Activated CD8-positive, alpha-beta T cell treated with anti-CD3 and anti-CD28 coated beads, Interleukin-2, amount 10 ng/mL, durations not matched to agents 7 days and 5 days (primary cell): Measurements from ENCODE around the gene VSTM4. TPM values are rescaled to one million over a fixed set of nuclear protein-coding genes. Genes with fewer than 3 reads are reported as not detected.
A peak's percentile ranks its signal among the peaks of the same experiment; 100 is the strongest.

Experiments used
- ATAC-seq: fragments of 150-1000 bp; cut with Tn5 transposase; one replicate; pipeline ENCODE4 v1.10.0; 2021; ENCODE audit warnings: moderate library complexity
- CTCF ChIA-PET: fragments of 350-600 bp; sonication (Branson Sonifier 250); formaldehyde crosslinking; loops from one replicate; lab custom pipeline; 2021; ENCODE audit warnings: antibody characterized with exemption; lab: Charles Lee
- POLR2A ChIA-PET: fragments of 350-600 bp; sonication (Branson Sonifier 250); formaldehyde crosslinking; loops from one replicate; lab custom pipeline; 2021; ENCODE audit warnings: antibody characterized with exemption; lab: Charles Lee
- DNase-seq: peaks from one replicate; pipeline ENCODE4 v3.0.0-alpha.2; 2020
- H3K27ac Mint-ChIP-seq: one replicate; pipeline ENCODE4 v1.8.0; 2021; ENCODE audit warnings: mild to moderate bottlenecking, mixed read lengths
- H3K27me3 Mint-ChIP-seq: one replicate; pipeline ENCODE4 v1.8.0; 2021; ENCODE audit warnings: low read depth, mixed read lengths
- H3K36me3 Mint-ChIP-seq: one replicate; pipeline ENCODE4 v1.8.0; 2021; ENCODE audit warnings: low read depth, mixed read lengths
- H3K4me1 Mint-ChIP-seq: one replicate; pipeline ENCODE4 v1.8.0; 2021; ENCODE audit warnings: low read depth, mixed read lengths
- H3K4me3 Mint-ChIP-seq: one replicate; pipeline ENCODE4 v1.8.0; 2021; ENCODE audit warnings: mild to moderate bottlenecking, mixed read lengths
- H3K9me3 Mint-ChIP-seq: one replicate; pipeline ENCODE4 v1.8.0; 2022; ENCODE audit warnings: mixed read lengths; ENCODE audit not compliant: insufficient read depth
- microRNA-seq: library from miRNA; unstranded; fragments of <30 nt; microRNA quantifications from one replicate; pipeline ENCODE4 v1.2.0, GENCODE V29; 2022
- total RNA-seq, 2 experiments: library from RNA; stranded (reverse); gene quantifications; one replicate each; pipeline ENCODE4 v1.2.3, GENCODE V29; 2021

The VSTM4 gene
- total RNA-seq, 2 experiments from 2014 or later: not detected

- CTCF ChIA-PET: no interaction called here
- POLR2A ChIA-PET: no interaction called here
- ATAC-seq: no peak
- Mint-ChIP-seq H3K27me3 (peaks cover 10% of the 10 kb centered on the region), H3K4me3 (no peak overlapping the region), H3K36me3 (no peaks in the 10 kb centered on the region), H3K4me1 (peaks cover 8% of the 10 kb centered on the region), H3K9me3 (no peaks in the 10 kb centered on the region), H3K27ac (no peak overlapping the region)
- DNase-seq: no peak
These were observed 140.7 kb downstream of the VSTM4 start for GRCh38 chr10:48974510-48975156.

DNA sequence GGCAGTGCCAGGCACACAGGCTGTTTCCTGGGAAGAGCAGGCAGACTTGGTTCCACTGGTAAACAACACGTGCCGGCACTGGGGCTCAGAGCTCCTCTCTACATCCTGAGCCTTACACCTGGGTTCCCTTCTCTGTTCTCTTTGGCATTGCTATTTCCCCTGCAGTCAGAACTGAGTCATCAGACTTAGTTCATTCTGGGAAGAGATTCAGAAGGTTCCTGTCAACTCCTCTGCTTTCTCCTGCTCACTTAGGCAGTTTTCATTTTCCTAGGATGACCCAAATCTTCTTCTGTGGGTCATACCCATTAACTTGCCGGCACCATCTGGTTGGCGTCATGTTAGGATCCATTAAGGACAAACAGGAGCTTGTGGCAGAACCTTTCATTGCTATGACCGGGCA lies 142.3 kb downstream of the VSTM4 start:
- POLR2A ChIA-PET: no interaction called here
- no peak overlapping the region for H3K4me3 Mint-ChIP-seq

GRCh38 chr10:48970654-48971053 lies 144.7 kb downstream of the VSTM4 start:
- ATAC-seq (no peak), DNase-seq (peak; percentile 22)
- ChIA-PET POLR2A (no interaction called here), CTCF (no interaction called here)
- no peaks in the 10 kb centered on the region for H3K36me3 Mint-ChIP-seq
- no peaks in the 10 kb centered on the region for H3K9me3 Mint-ChIP-seq
- peaks cover 8% of the 10 kb centered on the region for H3K4me1 Mint-ChIP-seq
- no peak overlapping the region for H3K27ac Mint-ChIP-seq
- peaks cover 12% of the 10 kb centered on the region for H3K27me3 Mint-ChIP-seq
- H3K4me3 Mint-ChIP-seq: no peak overlapping the region

More for the DNA sequence above, 142.3 kb downstream of the VSTM4 start:
- H3K36me3 Mint-ChIP-seq: no peaks in the 10 kb centered on the region
- H3K27ac Mint-ChIP-seq: no peak overlapping the region
- CTCF ChIA-PET: no interaction called here
- ATAC-seq (no peak), DNase-seq (no peak)
- no peaks in the 10 kb centered on the region for H3K9me3 Mint-ChIP-seq
- H3K4me1 Mint-ChIP-seq: peaks cover 8% of the 10 kb centered on the region
- H3K27me3 Mint-ChIP-seq: peaks cover 10% of the 10 kb centered on the region

GRCh38 chr10:48970046-48970445 lies 145.3 kb downstream of the VSTM4 start:
- ChIA-PET POLR2A (no interaction called here), CTCF (no interaction called here)
- no peaks in the 10 kb centered on the region for H3K36me3 Mint-ChIP-seq
- H3K27ac Mint-ChIP-seq: no peak overlapping the region
- no peak for ATAC-seq
- no peaks in the 10 kb centered on the region for H3K9me3 Mint-ChIP-seq
- H3K4me3 Mint-ChIP-seq: no peak overlapping the region
- H3K4me1 Mint-ChIP-seq: peaks cover 8% of the 10 kb centered on the region
- H3K27me3 Mint-ChIP-seq: peaks cover 10% of the 10 kb centered on the region
- no peak for DNase-seq

DNA sequence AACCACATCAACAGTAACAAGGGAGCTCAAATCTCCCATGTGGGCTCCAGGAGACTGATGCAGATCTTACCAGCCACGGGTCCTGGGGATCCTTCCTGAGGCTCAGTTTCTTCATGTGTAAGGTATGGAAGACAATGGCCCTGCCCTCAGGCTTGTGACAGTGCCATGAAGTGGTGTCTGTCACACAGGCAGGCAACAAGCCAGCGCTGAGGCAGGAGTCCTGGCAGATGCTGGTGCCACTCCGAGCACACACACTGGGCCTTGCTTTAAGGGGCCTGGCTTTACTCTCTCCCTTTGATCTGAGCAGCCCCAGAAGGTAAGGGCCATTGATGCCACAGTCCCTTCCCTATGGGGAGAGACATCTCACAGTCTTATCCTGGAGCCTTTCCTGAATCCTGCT lies 147.3 kb downstream of the VSTM4 start:
- no peak for DNase-seq
- ChIA-PET CTCF (no interaction called here), POLR2A (no interaction called here)
- no peak for ATAC-seq
- Mint-ChIP-seq H3K9me3 (no peaks in the 10 kb centered on the region), H3K36me3 (no peaks in the 10 kb centered on the region), H3K27ac (no peak overlapping the region), H3K4me1 (peaks cover 8% of the 10 kb centered on the region), H3K27me3 (peaks cover 10% of the 10 kb centered on the region), H3K4me3 (no peak overlapping the region)

GRCh38 chr10:48965460-48965859 lies 149.9 kb downstream of the VSTM4 start:
- DNase-seq (no peak), ATAC-seq (no peak)
- POLR2A ChIA-PET: no interaction called here
- Mint-ChIP-seq H3K27me3 (peaks cover 12% of the 10 kb centered on the region), H3K36me3 (no peaks in the 10 kb centered on the region), H3K4me1 (peaks cover 1% of the 10 kb centered on the region), H3K9me3 (no peaks in the 10 kb centered on the region), H3K27ac (no peak overlapping the region), H3K4me3 (no peak overlapping the region)
- CTCF ChIA-PET: no interaction called here

Small RNAs within 50 kb of the gene (microRNA-seq; reads per million reads assigned to microRNA genes)
- gene MIR4294: not detected

Other genes starting within 250 kb of the VSTM4 start
- under 1 TPM in 1 of 2 experiments, not detected in 1; 0.16 TPM for gene LRRC18, start 175.7 kb downstream of the VSTM4 start, total RNA-seq
- not detected for gene FAM170B, start 18.5 kb upstream of the VSTM4 start, total RNA-seq
- gene TMEM273, start 72.9 kb upstream of the VSTM4 start, total RNA-seq: 10 to 100 TPM; 24.4 to 25.6 TPM
- not detected for gene C10orf71, start 183.6 kb upstream of the VSTM4 start, total RNA-seq